ENCODE data around the gene THTPA.

THTPA gene

DNA sequence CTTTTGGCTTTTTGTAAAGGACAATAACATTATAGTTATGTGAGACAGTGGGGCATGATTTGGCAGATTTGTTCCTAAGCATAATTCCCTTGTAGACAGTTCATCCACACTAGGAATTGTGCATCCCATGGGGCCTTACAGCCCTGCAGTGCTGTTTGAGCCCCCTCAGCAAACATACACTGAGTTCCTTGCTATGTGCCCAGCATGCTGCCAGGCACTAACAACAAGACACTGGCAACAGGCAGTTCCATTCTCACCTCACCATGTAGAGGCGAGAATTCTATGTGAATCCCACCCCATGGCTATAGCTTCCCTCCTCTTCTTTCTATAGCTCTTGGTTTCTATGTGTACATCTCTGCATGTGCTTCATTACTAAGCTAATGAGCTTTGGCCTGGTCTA, 1.9 kb downstream of the THTPA start:
- Histone ChIP-seq H3K36me3 (ENCODE audit: control insufficient read depth, insufficient read depth, low read length) (peaks cover 30% of the 10 kb centered on the region), H3K4me3 (replicated peaks; ENCODE audit: low read depth, low read length) (peak overlapping the region; percentile 87), H3K27me3 (replicated peaks; ENCODE audit: control insufficient read depth, insufficient read depth, low read length) (no peaks in the 10 kb centered on the region)
- DNase-seq (ENCODE audit: extremely low read depth, insufficient read length) = no peak
- TF ChIP-seq, protein P1, sequence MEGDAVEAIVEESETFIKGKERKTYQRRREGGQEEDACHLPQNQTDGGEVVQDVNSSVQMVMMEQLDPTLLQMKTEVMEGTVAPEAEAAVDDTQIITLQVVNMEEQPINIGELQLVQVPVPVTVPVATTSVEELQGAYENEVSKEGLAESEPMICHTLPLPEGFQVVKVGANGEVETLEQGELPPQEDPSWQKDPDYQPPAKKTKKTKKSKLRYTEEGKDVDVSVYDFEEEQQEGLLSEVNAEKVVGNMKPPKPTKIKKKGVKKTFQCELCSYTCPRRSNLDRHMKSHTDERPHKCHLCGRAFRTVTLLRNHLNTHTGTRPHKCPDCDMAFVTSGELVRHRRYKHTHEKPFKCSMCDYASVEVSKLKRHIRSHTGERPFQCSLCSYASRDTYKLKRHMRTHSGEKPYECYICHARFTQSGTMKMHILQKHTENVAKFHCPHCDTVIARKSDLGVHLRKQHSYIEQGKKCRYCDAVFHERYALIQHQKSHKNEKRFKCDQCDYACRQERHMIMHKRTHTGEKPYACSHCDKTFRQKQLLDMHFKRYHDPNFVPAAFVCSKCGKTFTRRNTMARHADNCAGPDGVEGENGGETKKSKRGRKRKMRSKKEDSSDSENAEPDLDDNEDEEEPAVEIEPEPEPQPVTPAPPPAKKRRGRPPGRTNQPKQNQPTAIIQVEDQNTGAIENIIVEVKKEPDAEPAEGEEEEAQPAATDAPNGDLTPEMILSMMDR (IDR thresholded peaks at IDR 0.05; ENCODE audit: insufficient read depth, low read length, poor library complexity, severe bottlenecking) = no peak

DNA sequence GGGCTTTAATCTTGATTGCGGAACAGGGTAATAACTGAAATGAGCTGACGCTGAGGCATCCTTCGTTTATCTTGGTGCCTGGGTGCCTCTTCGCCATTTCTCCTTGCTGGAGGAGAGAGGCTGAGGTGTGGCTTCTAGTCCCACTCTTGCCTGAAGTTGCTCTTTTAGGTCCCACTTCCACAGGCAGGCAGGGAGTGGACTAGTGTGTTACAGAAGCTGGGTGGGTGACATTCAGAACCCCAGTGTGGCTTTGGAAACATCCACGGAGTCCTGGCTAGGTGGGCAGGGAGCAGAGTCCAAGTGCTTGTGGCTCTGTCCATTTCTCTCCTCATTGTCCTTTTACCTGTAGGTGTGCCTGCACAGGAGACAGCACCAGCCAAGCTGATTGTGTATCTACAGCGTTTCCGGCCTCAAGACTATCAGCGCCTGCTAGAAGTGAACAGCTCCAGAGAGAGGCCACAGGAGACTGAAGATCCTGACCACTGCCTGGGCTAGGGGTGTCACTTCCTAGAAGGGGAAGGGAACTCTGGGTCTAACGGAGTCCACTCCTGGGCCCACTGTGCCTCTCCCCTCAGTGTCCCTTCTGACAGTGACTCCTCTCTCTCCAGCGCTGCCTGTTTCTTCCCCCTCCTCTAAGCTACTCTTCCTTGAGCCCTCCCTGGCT, 2.4 kb downstream of the THTPA start:
- Histone ChIP-seq H3K36me3 (ENCODE audit: control insufficient read depth, insufficient read depth, low read length) (peaks cover 32% of the 10 kb centered on the region), H3K27me3 (replicated peaks; ENCODE audit: control insufficient read depth, insufficient read depth, low read length) (no peaks in the 10 kb centered on the region), H3K4me3 (replicated peaks; ENCODE audit: low read depth, low read length) (no peak overlapping the region)
- DNase-seq (ENCODE audit: extremely low read depth, insufficient read length) = no peak
- TF ChIP-seq, protein P1 (IDR thresholded peaks at IDR 0.05; ENCODE audit: insufficient read depth, low read length, poor library complexity, severe bottlenecking) = no peak

DNA sequence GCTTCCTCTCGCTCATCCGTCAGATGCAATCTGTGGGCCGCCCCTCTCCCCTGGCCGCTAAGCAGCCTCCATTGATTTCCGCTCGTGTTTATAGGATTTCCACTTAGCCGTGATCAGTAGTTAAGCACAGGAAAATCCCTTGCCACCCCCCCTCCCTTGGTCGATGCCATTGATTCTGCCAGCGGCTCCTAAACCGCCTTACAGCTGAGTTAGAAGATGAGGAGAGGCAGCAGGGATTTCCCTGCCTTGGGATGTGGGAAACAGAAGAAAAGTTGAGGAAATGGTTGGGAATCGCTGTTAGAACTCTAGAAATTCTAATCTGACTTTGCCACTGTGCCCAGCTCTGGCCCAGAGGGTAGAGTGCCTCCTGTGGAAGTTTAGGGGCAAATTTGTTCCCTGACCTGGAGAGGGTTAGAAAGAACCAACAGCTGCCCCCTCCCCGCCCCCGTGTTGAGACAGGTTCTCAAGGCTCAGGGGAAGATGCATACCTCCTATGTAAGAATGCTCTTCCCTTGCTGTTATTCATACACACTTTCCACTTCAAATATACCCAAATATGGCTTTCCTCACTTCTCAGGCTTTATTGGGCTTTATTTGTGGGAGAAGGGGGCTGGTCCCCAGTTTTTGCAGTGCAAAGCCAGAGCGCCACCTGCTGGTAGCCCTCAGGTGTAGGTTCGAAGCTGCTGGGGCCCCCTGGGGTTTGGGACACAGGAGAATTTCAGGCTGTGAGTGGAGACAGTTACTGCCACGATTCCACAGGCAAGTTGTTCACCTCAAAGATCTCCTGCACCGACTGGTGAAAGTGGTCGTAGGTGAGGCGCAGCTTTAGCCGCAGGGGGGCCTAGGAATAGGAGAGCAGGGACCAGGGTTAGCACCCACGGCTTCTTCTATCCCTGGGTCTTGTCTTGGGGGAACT, 3.2 kb downstream of the THTPA start:
- TF ChIP-seq, protein P1 (IDR thresholded peaks at IDR 0.05; ENCODE audit: insufficient read depth, low read length, poor library complexity, severe bottlenecking) = peak; percentile 95
- H3K36me3 ChIP-seq (ENCODE audit: control insufficient read depth, insufficient read depth, low read length) = peaks cover 37% of the 10 kb centered on the region
- no peak overlapping the region for H3K4me3 ChIP-seq (replicated peaks; ENCODE audit: low read depth, low read length)
- no peak for DNase-seq (ENCODE audit: extremely low read depth, insufficient read length)
- H3K27me3 ChIP-seq (replicated peaks; ENCODE audit: control insufficient read depth, insufficient read depth, low read length) = no peaks in the 10 kb centered on the region

DNA sequence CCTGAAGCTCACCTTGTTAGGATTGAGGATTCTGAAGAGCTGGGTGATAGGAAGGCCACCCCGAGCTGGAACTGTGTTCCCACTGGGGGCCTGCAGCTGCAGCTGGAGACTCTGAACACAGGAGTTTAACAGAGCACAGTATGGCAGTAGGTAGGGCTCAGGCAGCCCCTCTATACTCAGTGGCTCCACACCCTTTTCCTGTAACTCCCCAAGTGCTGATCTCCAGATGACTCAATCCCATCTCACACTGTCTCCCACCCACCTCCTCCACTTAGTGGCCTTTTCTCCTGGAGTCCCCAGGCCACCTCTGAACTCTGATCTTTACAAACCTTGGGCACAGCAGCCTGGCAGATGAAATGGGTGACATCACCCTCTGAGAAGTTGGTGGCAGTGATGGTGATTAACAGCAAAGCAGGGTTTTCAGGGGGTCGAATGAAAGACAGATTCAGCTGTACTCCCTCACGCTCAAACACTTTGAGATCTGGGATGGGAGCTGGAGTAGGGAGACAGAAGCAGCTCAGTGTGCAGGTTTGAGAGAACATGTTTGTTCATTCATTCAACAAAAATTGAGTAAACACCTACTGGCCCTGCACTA, 4.0 kb downstream of the THTPA start:
- Histone ChIP-seq H3K27me3 (replicated peaks; ENCODE audit: control insufficient read depth, insufficient read depth, low read length) (no peaks in the 10 kb centered on the region), H3K4me3 (replicated peaks; ENCODE audit: low read depth, low read length) (no peak overlapping the region), H3K36me3 (ENCODE audit: control insufficient read depth, insufficient read depth, low read length) (peaks cover 40% of the 10 kb centered on the region)
- DNase-seq (ENCODE audit: extremely low read depth, insufficient read length) = no peak
- TF ChIP-seq, protein P1 (IDR thresholded peaks at IDR 0.05; ENCODE audit: insufficient read depth, low read length, poor library complexity, severe bottlenecking) = no peak

DNA sequence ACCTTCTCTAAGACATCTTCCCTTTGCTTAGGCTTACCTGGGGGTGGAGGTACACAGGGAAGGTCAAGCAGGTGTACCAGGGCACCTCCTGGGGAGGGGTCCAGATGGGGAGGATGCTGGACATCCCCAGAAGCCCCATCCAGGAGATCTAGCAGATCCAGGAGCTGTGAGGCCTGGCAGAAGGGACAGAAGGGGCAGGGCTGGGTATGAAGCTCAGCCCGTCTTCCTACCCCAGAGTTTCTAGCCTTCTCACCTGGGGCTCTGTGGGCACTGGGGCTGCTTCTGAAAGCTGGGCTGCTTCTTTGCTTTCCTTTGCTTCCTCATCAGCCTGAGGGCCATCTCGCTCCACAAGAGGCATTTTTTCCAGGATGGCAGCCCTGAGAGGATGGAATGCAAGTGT, 5.2 kb downstream of the THTPA start:
- Histone ChIP-seq H3K27me3 (replicated peaks; ENCODE audit: control insufficient read depth, insufficient read depth, low read length) (no peaks in the 10 kb centered on the region), H3K36me3 (ENCODE audit: control insufficient read depth, insufficient read depth, low read length) (peaks cover 44% of the 10 kb centered on the region), H3K4me3 (replicated peaks; ENCODE audit: low read depth, low read length) (no peak overlapping the region)
- TF ChIP-seq, protein P1 (IDR thresholded peaks at IDR 0.05; ENCODE audit: insufficient read depth, low read length, poor library complexity, severe bottlenecking) = no peak
- DNase-seq (ENCODE audit: extremely low read depth, insufficient read length) = no peak

Measured in GM06990 (cell line).